WTC11 (cell line): ENCODE results near the gene IQCB1. TPM values are rescaled to one million over a fixed set of nuclear protein-coding genes. Genes with fewer than 3 reads are reported as not detected.

Experiments
- ATAC-seq: fragments of 200-7000 bp; cut with Tn5 transposase; 2 replicates; pipeline ENCODE4 v1.10.0; 2021; ENCODE audit warnings: mild to moderate bottlenecking, moderate library complexity
- CTCF ChIA-PET: fragments of 300-600 bp; sonication (Branson Sonifier 250); formaldehyde crosslinking; loops from one replicate; lab custom pipeline; 2021; ENCODE audit warnings: antibody characterized with exemption; lab: Charles Lee
- POLR2A ChIA-PET: fragments of 350-600 bp; sonication (Branson Sonifier 250); formaldehyde crosslinking; loops from one replicate; lab custom pipeline; 2021; ENCODE audit warnings: antibody characterized with exemption; lab: Charles Lee
- DNase-seq: peaks from one replicate; pipeline ENCODE4 v3.0.0; 2021; ENCODE audit warnings: low spot score
- H3K27ac Mint-ChIP-seq: 2 replicates; pipeline ENCODE4 v1.8.0; 2021; ENCODE audit warnings: mixed read lengths
- H3K27me3 Mint-ChIP-seq: 2 replicates; pipeline ENCODE4 v1.8.0; 2021; ENCODE audit warnings: low read depth, mild to moderate bottlenecking, moderate library complexity, mixed read lengths
- H3K36me3 Mint-ChIP-seq: 2 replicates; pipeline ENCODE4 v1.8.0; 2021; ENCODE audit warnings: mixed read lengths
- H3K4me1 Mint-ChIP-seq: 2 replicates; pipeline ENCODE4 v1.8.0; 2022; ENCODE audit warnings: mixed read lengths
- H3K4me3 Mint-ChIP-seq: 2 replicates; pipeline ENCODE4 v1.8.0; 2021; ENCODE audit warnings: mild to moderate bottlenecking, moderate library complexity, mixed read lengths
- H3K9me3 Mint-ChIP-seq: 2 replicates; pipeline ENCODE4 v1.8.0; 2021; ENCODE audit warnings: mixed read lengths
- ATF1 ChIP-seq: sonication (generic); formaldehyde crosslinking; IDR thresholded peaks from 2 replicates; pipeline ENCODE4 v1.8.1; 2023; ENCODE audit warnings: mild to moderate bottlenecking, moderate library complexity, missing genetic modification reagents
- ESRRA ChIP-seq: sonication (generic); formaldehyde crosslinking; IDR thresholded peaks from 2 replicates; pipeline ENCODE4 v1.8.1; 2022; ENCODE audit warnings: mild to moderate bottlenecking, missing genetic modification reagents, borderline replicate concordance
- FOXJ3 ChIP-seq: sonication (generic); formaldehyde crosslinking; IDR thresholded peaks from 2 replicates; pipeline ENCODE4 v1.9.0; 2021; ENCODE audit warnings: missing genetic modification reagents, mild to moderate bottlenecking, borderline replicate concordance
- GRHL2 ChIP-seq: fragments of 250-450 bp; sonication (Bioruptor Pico); IDR thresholded peaks from 2 replicates; pipeline ENCODE4 v1.8.0; 2022; ENCODE audit warnings: mild to moderate bottlenecking, moderate library complexity; ENCODE audit not compliant: insufficient replicate concordance, severe bottlenecking
- GTF2I ChIP-seq: fragments of 250-450 bp; sonication (Bioruptor Pico); conservative IDR thresholded peaks from 2 replicates; pipeline ENCODE4 v1.4.0; 2021; ENCODE audit warnings: mild to moderate bottlenecking
- JUN ChIP-seq: sonication (generic); formaldehyde crosslinking; IDR thresholded peaks from 2 replicates; pipeline ENCODE4 v1.8.0; 2023; ENCODE audit warnings: mild to moderate bottlenecking, missing genetic modification reagents
- MXD4 ChIP-seq: fragments of 250-450 bp; sonication (Bioruptor Pico); IDR thresholded peaks from 2 replicates; pipeline ENCODE4 v1.8.0; 2021; ENCODE audit warnings: mild to moderate bottlenecking, moderate library complexity, borderline replicate concordance
- OVOL2 ChIP-seq: fragments of 250-450 bp; sonication (Bioruptor Pico); IDR thresholded peaks from 2 replicates; pipeline ENCODE4 v1.9.0; 2021; ENCODE audit warnings: mild to moderate bottlenecking, borderline replicate concordance
- SOX15 ChIP-seq: fragments of 250-450 bp; sonication (Bioruptor Pico); IDR thresholded peaks from 2 replicates; pipeline ENCODE4 v1.9.0; 2021; ENCODE audit warnings: mild to moderate bottlenecking
- TP53 ChIP-seq: sonication (generic); formaldehyde crosslinking; IDR thresholded peaks from 2 replicates; pipeline ENCODE4 v1.8.1; 2023; ENCODE audit warnings: mild to moderate bottlenecking, missing genetic modification reagents
- ZNF219 ChIP-seq: sonication (generic); formaldehyde crosslinking; IDR thresholded peaks from 2 replicates; pipeline ENCODE4 v1.8.0; 2023; ENCODE audit warnings: missing genetic modification reagents, mild to moderate bottlenecking, borderline replicate concordance
- ZNF232 ChIP-seq: sonication (generic); formaldehyde crosslinking; IDR thresholded peaks from 2 replicates; pipeline ENCODE4 v1.8.0; 2022; ENCODE audit warnings: mild to moderate bottlenecking, missing genetic modification reagents
- ZNF263 ChIP-seq: sonication (generic); formaldehyde crosslinking; IDR thresholded peaks from 2 replicates; pipeline ENCODE4 v1.8.1; 2022; ENCODE audit warnings: low read depth, mild to moderate bottlenecking, moderate library complexity, missing genetic modification reagents
- ZNF396 ChIP-seq: fragments of 250-450 bp; sonication (Bioruptor Pico); IDR thresholded peaks from 2 replicates; pipeline ENCODE4 v1.8.0; 2021; ENCODE audit warnings: mild to moderate bottlenecking, moderate library complexity, borderline replicate concordance
- total RNA-seq: library from RNA; stranded (reverse); gene quantifications from 3 replicates; pipeline ENCODE4 v1.2.3, GENCODE V29; 2021
- TF ChIP-seq, protein P1 (sequence below): sonication (generic); formaldehyde crosslinking; IDR thresholded peaks from 2 replicates; pipeline ENCODE4 v1.8.1; 2023; ENCODE audit warnings: mild to moderate bottlenecking, missing genetic modification reagents, moderate library complexity
- TF ChIP-seq, protein P2 (sequence below): sonication (generic); formaldehyde crosslinking; IDR thresholded peaks from 2 replicates; pipeline ENCODE4 v1.8.0; 2022; ENCODE audit warnings: mild to moderate bottlenecking, missing genetic modification reagents
- TF ChIP-seq, protein P3 (sequence below): sonication (generic); formaldehyde crosslinking; IDR thresholded peaks from 2 replicates; pipeline ENCODE4 v1.8.1; 2022; ENCODE audit warnings: mild to moderate bottlenecking, moderate library complexity, missing genetic modification reagents
- TF ChIP-seq, protein P4 (sequence below): fragments of 250-450 bp; sonication (Bioruptor Pico); IDR thresholded peaks from 2 replicates; pipeline ENCODE4 v1.8.0; 2021; ENCODE audit warnings: mild to moderate bottlenecking
- TF ChIP-seq, protein P5 (sequence below): sonication (generic); formaldehyde crosslinking; IDR thresholded peaks from 2 replicates; pipeline ENCODE4 v1.8.1; 2023; ENCODE audit warnings: mild to moderate bottlenecking, missing genetic modification reagents, moderate library complexity
- TF ChIP-seq, protein P6 (sequence below): sonication (generic); formaldehyde crosslinking; IDR thresholded peaks from 2 replicates; pipeline ENCODE4 v1.8.0; 2023; ENCODE audit warnings: missing genetic modification reagents
- TF ChIP-seq, protein P7 (sequence below): sonication (generic); formaldehyde crosslinking; IDR thresholded peaks from 2 replicates; pipeline ENCODE4 v1.8.1; 2022; ENCODE audit warnings: low read depth, mild to moderate bottlenecking, moderate library complexity, missing genetic modification reagents, borderline replicate concordance
- TF ChIP-seq, protein P8 (sequence below): fragments of 250-450 bp; sonication (Bioruptor Pico); IDR thresholded peaks from 2 replicates; pipeline ENCODE4 v1.9.0; 2021; ENCODE audit warnings: mild to moderate bottlenecking

IQCB1 gene
- total RNA-seq, 1 experiment from 2014 or later = 30.2 TPM

DNA sequence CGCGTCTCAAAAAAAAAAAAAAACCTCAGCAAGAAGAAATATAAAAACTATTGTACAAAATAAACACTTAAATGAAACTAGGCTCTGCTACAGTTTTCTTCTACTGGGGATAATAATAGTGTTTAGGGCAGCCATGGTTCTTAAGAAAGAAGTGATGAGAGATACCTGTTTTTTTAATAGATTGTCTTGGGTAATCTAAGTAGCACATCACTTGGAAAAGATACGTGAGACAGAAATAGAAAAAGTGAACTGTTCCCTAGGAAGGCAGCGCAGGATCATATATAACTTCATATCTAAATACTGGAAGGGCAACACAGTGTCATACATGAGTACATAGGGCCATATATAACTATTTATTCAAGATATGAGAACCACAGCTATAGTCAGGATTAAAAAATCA, 97.2 kb downstream of the IQCB1 start:
- Mint-ChIP-seq H3K36me3 (peaks cover 5% of the 10 kb centered on the region), H3K27me3 (no peaks in the 10 kb centered on the region; the same call in 1 of the 2 replicates), H3K9me3 (peaks cover 6% of the 10 kb centered on the region), H3K27ac (no peak overlapping the region), H3K4me3 (no peak overlapping the region), H3K4me1 (peaks cover 13% of the 10 kb centered on the region)
- no peak for TF ChIP-seq JUN
- no peak for TF ChIP-seq ZNF219 (CRISPR knock-in tag)
- TF ChIP-seq SOX15 = no peak
- TF ChIP-seq ZNF263 (CRISPR knock-in tag) = no peak
- TF ChIP-seq ZNF396 (CRISPR knock-in tag) = no peak
- no peak for TF ChIP-seq ZNF232 (CRISPR knock-in tag)
- no peak for TF ChIP-seq GRHL2 (CRISPR knock-in tag)
- TF ChIP-seq, protein P1, sequence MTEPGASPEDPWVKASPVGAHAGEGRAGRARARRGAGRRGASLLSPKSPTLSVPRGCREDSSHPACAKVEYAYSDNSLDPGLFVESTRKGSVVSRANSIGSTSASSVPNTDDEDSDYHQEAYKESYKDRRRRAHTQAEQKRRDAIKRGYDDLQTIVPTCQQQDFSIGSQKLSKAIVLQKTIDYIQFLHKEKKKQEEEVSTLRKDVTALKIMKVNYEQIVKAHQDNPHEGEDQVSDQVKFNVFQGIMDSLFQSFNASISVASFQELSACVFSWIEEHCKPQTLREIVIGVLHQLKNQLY (CRISPR knock-in tag) = no peak
- TF ChIP-seq OVOL2 (CRISPR knock-in tag) = no peak
- TF ChIP-seq, protein P2, sequence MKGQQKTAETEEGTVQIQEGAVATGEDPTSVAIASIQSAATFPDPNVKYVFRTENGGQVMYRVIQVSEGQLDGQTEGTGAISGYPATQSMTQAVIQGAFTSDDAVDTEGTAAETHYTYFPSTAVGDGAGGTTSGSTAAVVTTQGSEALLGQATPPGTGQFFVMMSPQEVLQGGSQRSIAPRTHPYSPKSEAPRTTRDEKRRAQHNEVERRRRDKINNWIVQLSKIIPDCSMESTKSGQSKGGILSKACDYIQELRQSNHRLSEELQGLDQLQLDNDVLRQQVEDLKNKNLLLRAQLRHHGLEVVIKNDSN (CRISPR knock-in tag) = no peak
- TF ChIP-seq, protein P3, sequence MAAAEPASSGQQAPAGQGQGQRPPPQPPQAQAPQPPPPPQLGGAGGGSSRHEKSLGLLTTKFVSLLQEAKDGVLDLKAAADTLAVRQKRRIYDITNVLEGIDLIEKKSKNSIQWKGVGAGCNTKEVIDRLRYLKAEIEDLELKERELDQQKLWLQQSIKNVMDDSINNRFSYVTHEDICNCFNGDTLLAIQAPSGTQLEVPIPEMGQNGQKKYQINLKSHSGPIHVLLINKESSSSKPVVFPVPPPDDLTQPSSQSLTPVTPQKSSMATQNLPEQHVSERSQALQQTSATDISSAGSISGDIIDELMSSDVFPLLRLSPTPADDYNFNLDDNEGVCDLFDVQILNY (CRISPR knock-in tag) = no peak
- no peak for TF ChIP-seq TP53 (CRISPR knock-in tag)
- TF ChIP-seq GTF2I = no peak
- TF ChIP-seq, protein P4, sequence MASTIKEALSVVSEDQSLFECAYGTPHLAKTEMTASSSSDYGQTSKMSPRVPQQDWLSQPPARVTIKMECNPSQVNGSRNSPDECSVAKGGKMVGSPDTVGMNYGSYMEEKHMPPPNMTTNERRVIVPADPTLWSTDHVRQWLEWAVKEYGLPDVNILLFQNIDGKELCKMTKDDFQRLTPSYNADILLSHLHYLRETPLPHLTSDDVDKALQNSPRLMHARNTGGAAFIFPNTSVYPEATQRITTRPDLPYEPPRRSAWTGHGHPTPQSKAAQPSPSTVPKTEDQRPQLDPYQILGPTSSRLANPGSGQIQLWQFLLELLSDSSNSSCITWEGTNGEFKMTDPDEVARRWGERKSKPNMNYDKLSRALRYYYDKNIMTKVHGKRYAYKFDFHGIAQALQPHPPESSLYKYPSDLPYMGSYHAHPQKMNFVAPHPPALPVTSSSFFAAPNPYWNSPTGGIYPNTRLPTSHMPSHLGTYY (CRISPR knock-in tag) = no peak
- no peak for TF ChIP-seq FOXJ3 (CRISPR knock-in tag)
- ATAC-seq = no peak
- POLR2A ChIA-PET = no interaction called here
- no peak for DNase-seq
- CTCF ChIA-PET = no interaction called here

DNA sequence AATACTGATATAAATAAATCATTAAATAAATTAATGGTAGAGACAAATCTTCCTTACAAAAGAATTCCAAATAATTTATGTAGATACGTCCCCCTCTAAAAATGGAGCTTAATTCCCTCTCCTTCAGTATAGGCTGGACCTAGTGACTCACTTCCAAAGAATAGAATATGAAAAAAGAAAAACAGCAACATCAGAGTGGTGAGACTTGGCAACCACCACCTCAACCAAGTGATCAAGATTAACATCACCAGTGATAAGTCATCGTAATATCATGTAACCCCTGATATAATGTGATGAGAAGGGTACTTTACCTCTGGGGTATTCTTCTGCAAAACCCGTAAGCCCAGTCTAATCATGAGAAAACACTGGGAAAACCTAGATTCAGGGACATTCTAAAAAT, 98.7 kb downstream of the IQCB1 start:
- DNase-seq (no peak), ATAC-seq (no peak)
- CTCF ChIA-PET = no interaction called here
- Mint-ChIP-seq H3K9me3 (no peaks in the 10 kb centered on the region), H3K4me3 (no peak overlapping the region), H3K36me3 (no peaks in the 10 kb centered on the region), H3K4me1 (peaks cover 27% of the 10 kb centered on the region), H3K27ac (peak overlapping the region; percentile 72), H3K27me3 (no peaks in the 10 kb centered on the region)
- POLR2A ChIA-PET = no interaction called here
- TF ChIP-seq, protein P5, sequence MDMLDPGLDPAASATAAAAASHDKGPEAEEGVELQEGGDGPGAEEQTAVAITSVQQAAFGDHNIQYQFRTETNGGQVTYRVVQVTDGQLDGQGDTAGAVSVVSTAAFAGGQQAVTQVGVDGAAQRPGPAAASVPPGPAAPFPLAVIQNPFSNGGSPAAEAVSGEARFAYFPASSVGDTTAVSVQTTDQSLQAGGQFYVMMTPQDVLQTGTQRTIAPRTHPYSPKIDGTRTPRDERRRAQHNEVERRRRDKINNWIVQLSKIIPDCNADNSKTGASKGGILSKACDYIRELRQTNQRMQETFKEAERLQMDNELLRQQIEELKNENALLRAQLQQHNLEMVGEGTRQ (CRISPR knock-in tag) = no peak
- TF ChIP-seq MXD4 (CRISPR knock-in tag) = no peak
- no peak for TF ChIP-seq ESRRA
- no peak for TF ChIP-seq ATF1 (CRISPR knock-in tag)
- TF ChIP-seq, protein P6, sequence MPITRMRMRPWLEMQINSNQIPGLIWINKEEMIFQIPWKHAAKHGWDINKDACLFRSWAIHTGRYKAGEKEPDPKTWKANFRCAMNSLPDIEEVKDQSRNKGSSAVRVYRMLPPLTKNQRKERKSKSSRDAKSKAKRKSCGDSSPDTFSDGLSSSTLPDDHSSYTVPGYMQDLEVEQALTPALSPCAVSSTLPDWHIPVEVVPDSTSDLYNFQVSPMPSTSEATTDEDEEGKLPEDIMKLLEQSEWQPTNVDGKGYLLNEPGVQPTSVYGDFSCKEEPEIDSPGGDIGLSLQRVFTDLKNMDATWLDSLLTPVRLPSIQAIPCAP (CRISPR knock-in tag) = no peak
- TF ChIP-seq, protein P7, sequence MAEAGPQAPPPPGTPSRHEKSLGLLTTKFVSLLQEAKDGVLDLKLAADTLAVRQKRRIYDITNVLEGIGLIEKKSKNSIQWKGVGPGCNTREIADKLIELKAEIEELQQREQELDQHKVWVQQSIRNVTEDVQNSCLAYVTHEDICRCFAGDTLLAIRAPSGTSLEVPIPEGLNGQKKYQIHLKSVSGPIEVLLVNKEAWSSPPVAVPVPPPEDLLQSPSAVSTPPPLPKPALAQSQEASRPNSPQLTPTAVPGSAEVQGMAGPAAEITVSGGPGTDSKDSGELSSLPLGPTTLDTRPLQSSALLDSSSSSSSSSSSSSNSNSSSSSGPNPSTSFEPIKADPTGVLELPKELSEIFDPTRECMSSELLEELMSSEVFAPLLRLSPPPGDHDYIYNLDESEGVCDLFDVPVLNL (CRISPR knock-in tag) = no peak
- no peak for TF ChIP-seq FOXJ3 (CRISPR knock-in tag)
- TF ChIP-seq, protein P8, sequence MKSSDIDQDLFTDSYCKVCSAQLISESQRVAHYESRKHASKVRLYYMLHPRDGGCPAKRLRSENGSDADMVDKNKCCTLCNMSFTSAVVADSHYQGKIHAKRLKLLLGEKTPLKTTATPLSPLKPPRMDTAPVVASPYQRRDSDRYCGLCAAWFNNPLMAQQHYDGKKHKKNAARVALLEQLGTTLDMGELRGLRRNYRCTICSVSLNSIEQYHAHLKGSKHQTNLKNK = no peak
